ENCODE data around the gene EPC2. TPM values are rescaled to one million over a fixed set of nuclear protein-coding genes. Genes with fewer than 3 reads are reported as not detected.

EPC2 gene
- total and polyA plus RNA-seq, 2 donors: 14.8 to 22.1 TPM

DNA sequence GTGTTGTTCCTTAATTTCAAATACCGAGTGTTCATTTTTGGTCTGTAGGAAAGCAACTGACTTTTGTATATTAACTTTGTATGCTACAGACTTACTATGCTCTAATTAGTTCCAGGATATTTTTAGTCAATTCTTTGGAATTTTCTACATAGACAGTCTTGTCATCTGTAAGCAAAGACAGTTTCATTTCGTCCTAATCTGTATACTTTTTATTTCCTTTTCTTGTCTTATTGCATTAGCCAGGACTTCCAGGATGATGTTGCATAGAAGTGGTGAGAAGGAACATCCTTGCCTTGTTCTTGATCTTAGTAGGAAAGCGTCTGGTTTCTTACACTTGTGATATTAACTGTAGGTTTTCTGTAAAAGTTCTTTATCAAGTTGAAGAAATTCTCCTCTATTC lies 56.5 kb downstream of the EPC2 start:
- Histone ChIP-seq H3K27me3 (ENCODE audit: control insufficient read depth in 2 of 2, insufficient read depth in 1 of 2, low read length in 1 of 2) (no peaks in the 10 kb centered on the region), H3K36me3 (ENCODE audit: control insufficient read depth in 2 of 2, insufficient read depth in 2 of 2, low read length in 1 of 2) (peaks cover 10 to 24% of the 10 kb centered on the region in 2 donors), H3K4me3 (ENCODE audit: low read length in 2 of 2) (no peak overlapping the region), H3K4me1 (ENCODE audit: control insufficient read depth in 2 of 2, insufficient read depth in 2 of 2, low read length in 2 of 2) (no peaks in the 10 kb centered on the region), H3K9me3 (ENCODE audit: control insufficient read depth in 2 of 2, insufficient read depth in 1 of 2, low read length in 1 of 2) (peaks cover 0 to 5% of the 10 kb centered on the region in 2 donors), H3K27ac (ENCODE audit: low read depth in 1 of 2, low read length in 1 of 2) (no peak overlapping the region)
- DNase-seq (ENCODE audit: low read depth in 6 of 9, low spot score in 9 of 9): no peak
- WGBS: over 99% methylated on average over 3 of the region's 3 CpGs

DNA sequence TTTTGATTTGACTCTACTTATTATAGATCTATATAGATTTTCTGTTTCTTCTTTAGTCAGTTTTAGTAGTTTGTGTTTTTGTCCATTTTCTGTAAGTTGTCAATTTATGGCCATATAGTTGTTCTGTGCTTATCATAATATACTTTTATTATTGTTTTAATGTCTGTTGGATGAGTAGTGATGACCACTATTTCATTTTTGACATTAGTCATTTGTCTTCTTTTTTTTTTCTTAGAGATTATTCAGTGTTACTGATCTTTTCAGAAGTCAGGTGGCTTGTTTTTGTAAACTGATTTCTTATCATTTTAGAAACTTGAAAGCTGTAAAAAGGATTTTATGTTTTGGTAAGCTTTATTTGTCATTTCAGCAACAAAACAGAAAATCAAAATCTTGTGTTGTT lies 57.3 kb downstream of the EPC2 start:
- H3K4me3 ChIP-seq (ENCODE audit: low read length in 2 of 2): no peak overlapping the region
- DNase-seq (ENCODE audit: low read depth in 6 of 9, low spot score in 9 of 9): no peak
- no peaks in the 10 kb centered on the region for H3K4me1 ChIP-seq (ENCODE audit: control insufficient read depth in 2 of 2, insufficient read depth in 2 of 2, low read length in 2 of 2)
- H3K9me3 ChIP-seq (ENCODE audit: control insufficient read depth in 2 of 2, insufficient read depth in 1 of 2, low read length in 1 of 2): peaks cover 0 to 5% of the 10 kb centered on the region in 2 donors
- peaks cover 9 to 19% of the 10 kb centered on the region in 2 donors for H3K36me3 ChIP-seq (ENCODE audit: control insufficient read depth in 2 of 2, insufficient read depth in 2 of 2, low read length in 1 of 2)
- H3K27me3 ChIP-seq (ENCODE audit: control insufficient read depth in 2 of 2, insufficient read depth in 1 of 2, low read length in 1 of 2): no peaks in the 10 kb centered on the region
- no peak overlapping the region for H3K27ac ChIP-seq (ENCODE audit: low read depth in 1 of 2, low read length in 1 of 2)

DNA sequence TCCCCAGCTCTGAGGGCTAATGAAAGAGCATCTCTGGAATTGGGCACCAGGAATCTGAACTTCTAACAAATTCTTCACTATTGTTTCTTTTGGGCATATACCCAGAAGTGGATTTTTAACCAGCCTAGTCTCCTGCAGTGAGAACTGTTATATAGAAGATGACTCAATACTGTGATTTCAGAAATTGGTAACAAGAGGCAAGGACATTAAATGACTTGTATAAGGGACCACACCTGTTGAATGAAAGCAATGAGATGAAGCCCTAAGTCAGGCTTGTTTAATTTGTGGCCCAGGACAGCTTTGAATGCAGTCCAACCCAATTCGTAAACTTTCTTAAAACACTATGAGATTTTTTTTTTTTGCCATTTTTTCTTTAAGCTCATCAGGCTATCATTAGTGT lies 57.9 kb downstream of the EPC2 start:
- Histone ChIP-seq H3K36me3 (ENCODE audit: control insufficient read depth in 2 of 2, insufficient read depth in 2 of 2, low read length in 1 of 2) (peaks cover 6 to 18% of the 10 kb centered on the region in 2 donors), H3K9me3 (ENCODE audit: control insufficient read depth in 2 of 2, insufficient read depth in 1 of 2, low read length in 1 of 2) (peaks cover 0 to 5% of the 10 kb centered on the region in 2 donors), H3K4me3 (ENCODE audit: low read length in 2 of 2) (no peak overlapping the region), H3K27me3 (ENCODE audit: control insufficient read depth in 2 of 2, insufficient read depth in 1 of 2, low read length in 1 of 2) (no peaks in the 10 kb centered on the region), H3K27ac (ENCODE audit: low read depth in 1 of 2, low read length in 1 of 2) (no peak overlapping the region), H3K4me1 (ENCODE audit: control insufficient read depth in 2 of 2, insufficient read depth in 2 of 2, low read length in 2 of 2) (no peaks in the 10 kb centered on the region)
- no peak for DNase-seq (ENCODE audit: low read depth in 6 of 9, low spot score in 9 of 9)
- 97% methylated on average over 1 of the region's 1 CpG for WGBS

DNA sequence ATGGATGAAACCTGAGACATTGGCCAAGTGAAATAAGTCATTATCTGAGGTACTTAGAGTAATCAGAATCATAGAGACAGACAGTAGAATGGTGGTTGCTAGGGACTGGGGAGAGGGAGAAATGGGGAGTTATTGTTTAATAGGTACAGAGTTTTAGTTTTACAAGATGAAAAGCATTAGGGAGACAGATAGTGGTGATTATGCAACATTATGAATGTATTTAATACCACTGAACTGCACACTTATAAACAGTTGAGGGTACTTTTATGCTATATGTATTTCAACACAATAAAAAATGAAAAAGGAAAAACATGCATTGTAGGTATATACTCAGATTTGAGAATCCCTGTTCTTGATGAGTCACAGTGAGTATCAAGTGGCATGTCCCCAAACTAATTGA lies 59.7 kb downstream of the EPC2 start:
- Histone ChIP-seq H3K36me3 (ENCODE audit: control insufficient read depth in 2 of 2, insufficient read depth in 2 of 2, low read length in 1 of 2) (peaks cover 6 to 16% of the 10 kb centered on the region in 2 donors), H3K27ac (ENCODE audit: low read depth in 1 of 2, low read length in 1 of 2) (no peak overlapping the region), H3K4me3 (ENCODE audit: low read length in 2 of 2) (no peak overlapping the region), H3K27me3 (ENCODE audit: control insufficient read depth in 2 of 2, insufficient read depth in 1 of 2, low read length in 1 of 2) (no peaks in the 10 kb centered on the region), H3K4me1 (ENCODE audit: control insufficient read depth in 2 of 2, insufficient read depth in 2 of 2, low read length in 2 of 2) (no peaks in the 10 kb centered on the region), H3K9me3 (ENCODE audit: control insufficient read depth in 2 of 2, insufficient read depth in 1 of 2, low read length in 1 of 2) (peaks cover 0 to 5% of the 10 kb centered on the region in 2 donors)
- no peak for DNase-seq (ENCODE audit: low read depth in 6 of 9, low spot score in 9 of 9)

DNA sequence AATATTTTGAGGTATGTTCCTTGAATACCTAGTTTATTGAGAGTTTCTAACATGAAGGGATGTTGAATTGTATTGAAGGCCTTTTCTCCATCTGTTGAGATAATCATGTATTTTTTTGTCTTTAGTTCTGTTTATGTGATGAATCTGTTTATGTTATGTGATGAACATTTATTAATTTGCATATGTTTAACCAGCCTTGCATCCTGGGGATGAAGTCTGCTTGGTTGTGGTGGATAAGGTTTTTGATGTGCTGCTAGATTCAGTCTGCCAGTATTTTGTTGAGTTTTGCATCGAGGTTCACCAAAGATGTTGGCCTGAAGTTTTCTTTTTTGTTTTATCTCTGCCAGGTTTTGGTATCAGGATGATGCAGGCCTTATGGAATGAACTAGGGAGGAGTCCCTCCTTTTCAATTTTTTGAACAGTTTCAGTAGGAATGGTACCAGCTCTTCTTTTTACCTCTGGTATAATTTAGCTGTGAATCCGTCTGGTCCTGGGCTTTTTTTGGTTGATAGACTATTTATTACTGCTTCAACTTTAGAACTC lies 71.9 kb downstream of the EPC2 start:
- 95% methylated on average over 2 of the region's 2 CpGs for WGBS
- Histone ChIP-seq H3K27ac (ENCODE audit: low read depth in 1 of 2, low read length in 1 of 2) (no peak overlapping the region), H3K9me3 (ENCODE audit: control insufficient read depth in 2 of 2, insufficient read depth in 1 of 2, low read length in 1 of 2) (peaks cover 0 to 10% of the 10 kb centered on the region in 2 donors), H3K36me3 (ENCODE audit: control insufficient read depth in 2 of 2, insufficient read depth in 2 of 2, low read length in 1 of 2) (peaks cover 7 to 17% of the 10 kb centered on the region in 2 donors), H3K4me1 (ENCODE audit: control insufficient read depth in 2 of 2, insufficient read depth in 2 of 2, low read length in 2 of 2) (peaks cover 2 to 4% of the 10 kb centered on the region in 2 donors), H3K27me3 (ENCODE audit: control insufficient read depth in 2 of 2, insufficient read depth in 1 of 2, low read length in 1 of 2) (no peaks in the 10 kb centered on the region), H3K4me3 (ENCODE audit: low read length in 2 of 2) (no peak overlapping the region)
- DNase-seq (ENCODE audit: low read depth in 6 of 9, low spot score in 9 of 9): no peak

DNA sequence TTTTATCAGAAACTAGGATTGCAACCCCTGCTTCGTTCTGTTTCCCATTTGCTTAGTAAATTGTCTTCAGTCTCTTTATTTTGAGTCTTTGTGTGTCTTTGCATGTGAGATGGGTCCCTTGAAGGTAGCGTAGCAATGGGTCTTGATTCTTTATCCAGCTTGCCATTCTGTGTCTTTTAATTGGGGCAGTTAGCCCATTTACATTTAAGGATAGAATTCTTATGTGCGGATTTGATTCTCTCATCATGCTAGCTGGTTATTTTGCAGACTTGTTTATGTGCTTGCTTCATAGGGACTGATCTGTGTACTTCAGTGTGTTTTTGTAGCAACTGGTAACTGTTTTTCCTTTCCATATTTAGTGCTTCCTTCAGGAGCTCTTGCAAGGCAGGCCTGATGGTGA lies 73.5 kb downstream of the EPC2 start:
- peaks cover 2 to 4% of the 10 kb centered on the region in 2 donors for H3K4me1 ChIP-seq (ENCODE audit: control insufficient read depth in 2 of 2, insufficient read depth in 2 of 2, low read length in 2 of 2)
- H3K27ac ChIP-seq (ENCODE audit: low read depth in 1 of 2, low read length in 1 of 2): no peak overlapping the region
- H3K4me3 ChIP-seq (ENCODE audit: low read length in 2 of 2): no peak overlapping the region
- no peaks in the 10 kb centered on the region for H3K27me3 ChIP-seq (ENCODE audit: control insufficient read depth in 2 of 2, insufficient read depth in 1 of 2, low read length in 1 of 2)
- WGBS: 97% methylated on average over 3 of the region's 3 CpGs
- H3K36me3 ChIP-seq (ENCODE audit: control insufficient read depth in 2 of 2, insufficient read depth in 2 of 2, low read length in 1 of 2): peaks cover 7 to 14% of the 10 kb centered on the region in 2 donors
- DNase-seq (ENCODE audit: low read depth in 6 of 9, low spot score in 9 of 9): no peak
- peaks cover 0 to 5% of the 10 kb centered on the region in 2 donors for H3K9me3 ChIP-seq (ENCODE audit: control insufficient read depth in 2 of 2, insufficient read depth in 1 of 2, low read length in 1 of 2)

DNA sequence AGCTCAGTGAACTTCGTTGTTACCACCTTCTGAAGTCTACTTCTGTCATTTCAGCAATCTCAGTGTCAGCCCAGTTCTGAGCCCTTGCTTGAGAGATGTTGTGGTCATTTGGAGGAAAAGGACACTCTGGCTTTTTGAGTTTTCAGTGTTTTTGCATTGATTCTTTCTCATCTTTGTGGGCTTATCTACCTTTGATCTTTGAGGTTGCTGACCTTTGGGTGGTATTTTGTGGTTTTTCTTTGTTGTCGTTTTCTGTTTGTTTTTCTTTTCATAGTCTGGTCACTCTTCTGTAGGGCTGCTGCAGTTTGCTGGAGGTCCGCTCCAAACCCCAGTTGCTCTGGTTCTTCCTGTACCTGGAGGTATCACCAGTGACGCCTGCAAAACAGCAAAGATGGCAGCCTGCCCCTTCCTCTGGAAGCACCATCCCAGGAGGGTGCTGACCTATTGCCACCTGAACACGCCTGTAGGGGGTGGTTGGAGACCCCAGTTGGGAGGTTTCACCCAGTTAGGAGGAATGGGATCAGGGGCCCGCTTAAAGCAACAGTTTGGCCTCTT lies 74.7 kb downstream of the EPC2 start:
- Histone ChIP-seq H3K4me1 (ENCODE audit: control insufficient read depth in 2 of 2, insufficient read depth in 2 of 2, low read length in 2 of 2) (peaks cover 2 to 4% of the 10 kb centered on the region in 2 donors), H3K27ac (ENCODE audit: low read depth in 1 of 2, low read length in 1 of 2) (no peak overlapping the region), H3K27me3 (ENCODE audit: control insufficient read depth in 2 of 2, insufficient read depth in 1 of 2, low read length in 1 of 2) (no peaks in the 10 kb centered on the region), H3K4me3 (ENCODE audit: low read length in 2 of 2) (no peak overlapping the region), H3K9me3 (ENCODE audit: control insufficient read depth in 2 of 2, insufficient read depth in 1 of 2, low read length in 1 of 2) (peaks cover 0 to 5% of the 10 kb centered on the region in 2 donors), H3K36me3 (ENCODE audit: control insufficient read depth in 2 of 2, insufficient read depth in 2 of 2, low read length in 1 of 2) (peaks cover 7 to 11% of the 10 kb centered on the region in 2 donors)
- 97% methylated on average over 6 of the region's 6 CpGs for WGBS
- DNase-seq (ENCODE audit: low read depth in 6 of 9, low spot score in 9 of 9): no peak

DNA sequence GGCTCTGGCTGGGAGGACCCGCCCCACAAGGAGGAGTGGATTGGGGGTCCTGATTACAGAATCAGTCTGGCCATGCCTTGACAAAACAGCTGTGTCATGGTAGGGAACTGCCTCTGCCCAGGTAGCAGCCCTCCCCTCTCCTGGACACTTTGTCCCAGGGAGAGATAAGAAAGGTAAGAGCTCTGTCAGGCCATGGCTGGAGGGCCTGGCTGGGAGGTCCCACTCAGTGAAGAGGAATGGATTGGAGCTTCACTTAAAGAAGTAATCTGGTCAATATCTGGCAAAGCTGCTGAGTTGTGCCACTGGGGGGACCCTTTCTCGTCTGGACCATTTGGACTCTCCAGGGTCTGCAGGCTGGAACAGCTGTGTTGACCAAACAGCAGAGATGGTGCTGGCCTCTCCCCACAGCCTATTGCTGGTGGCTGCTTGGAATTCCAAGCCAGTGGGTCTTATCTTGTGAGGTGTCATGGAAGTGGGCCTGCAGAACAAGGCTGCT lies 75.4 kb downstream of the EPC2 start:
- no peak overlapping the region for H3K27ac ChIP-seq (ENCODE audit: low read depth in 1 of 2, low read length in 1 of 2)
- H3K36me3 ChIP-seq (ENCODE audit: control insufficient read depth in 2 of 2, insufficient read depth in 2 of 2, low read length in 1 of 2): peaks cover 7 to 11% of the 10 kb centered on the region in 2 donors
- WGBS: 49% methylated on average over 2 of the region's 2 CpGs
- H3K27me3 ChIP-seq (ENCODE audit: control insufficient read depth in 2 of 2, insufficient read depth in 1 of 2, low read length in 1 of 2): no peaks in the 10 kb centered on the region
- no peak overlapping the region for H3K4me3 ChIP-seq (ENCODE audit: low read length in 2 of 2)
- peaks cover 2 to 4% of the 10 kb centered on the region in 2 donors for H3K4me1 ChIP-seq (ENCODE audit: control insufficient read depth in 2 of 2, insufficient read depth in 2 of 2, low read length in 2 of 2)
- no peak for DNase-seq (ENCODE audit: low read depth in 6 of 9, low spot score in 9 of 9)
- peaks cover 0 to 5% of the 10 kb centered on the region in 2 donors for H3K9me3 ChIP-seq (ENCODE audit: control insufficient read depth in 2 of 2, insufficient read depth in 1 of 2, low read length in 1 of 2)

DNA sequence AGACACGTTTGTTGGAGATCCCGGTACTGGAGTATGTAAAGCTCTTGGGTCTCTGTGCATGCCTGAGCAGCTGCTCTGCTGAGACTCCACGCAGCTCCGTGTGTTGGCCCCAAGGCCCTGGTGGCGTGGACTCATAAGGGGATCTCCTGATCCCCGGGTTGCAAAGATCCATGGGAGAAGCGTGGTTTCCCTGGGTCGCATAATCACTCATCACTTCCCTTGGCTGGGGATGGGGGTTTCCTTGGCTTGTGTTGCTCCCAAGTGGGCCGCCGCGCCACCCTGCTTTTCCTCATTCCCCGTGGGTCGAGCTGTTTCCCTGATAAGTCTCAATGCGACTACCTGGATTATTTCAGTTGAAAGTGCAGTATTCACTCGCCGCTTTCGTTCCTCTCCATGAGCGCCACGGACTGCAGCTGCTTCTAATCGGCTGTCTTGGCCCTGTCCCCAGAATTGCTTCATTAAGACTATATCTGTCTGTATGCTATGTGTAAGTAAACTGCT lies 76.0 kb downstream of the EPC2 start:
- Histone ChIP-seq H3K27me3 (ENCODE audit: control insufficient read depth in 2 of 2, insufficient read depth in 1 of 2, low read length in 1 of 2) (no peaks in the 10 kb centered on the region), H3K4me1 (ENCODE audit: control insufficient read depth in 2 of 2, insufficient read depth in 2 of 2, low read length in 2 of 2) (peaks cover 2 to 4% of the 10 kb centered on the region in 2 donors), H3K9me3 (ENCODE audit: control insufficient read depth in 2 of 2, insufficient read depth in 1 of 2, low read length in 1 of 2) (peaks cover 0 to 5% of the 10 kb centered on the region in 2 donors), H3K36me3 (ENCODE audit: control insufficient read depth in 2 of 2, insufficient read depth in 2 of 2, low read length in 1 of 2) (peaks cover 7 to 11% of the 10 kb centered on the region in 2 donors), H3K4me3 (ENCODE audit: low read length in 2 of 2) (no peak overlapping the region), H3K27ac (ENCODE audit: low read depth in 1 of 2, low read length in 1 of 2) (no peak overlapping the region)
- WGBS: 94% methylated on average over 20 of the region's 20 CpGs
- no peak for DNase-seq (ENCODE audit: low read depth in 6 of 9, low spot score in 9 of 9)

Data from thymus (tissue), 11 donors.